PFSK-1 (cell line): Measurements from ENCODE around the gene PHRF1.

ENCODE experiments used
- FOXP2 ChIP-seq: optimal IDR thresholded peaks from 2 replicates; pipeline ENCODE3; 2011; ENCODE audit warnings: borderline replicate concordance, control low read depth, inconsistent platforms; ENCODE audit not compliant: insufficient read depth; ENCODE audit errors: extremely low read length, extremely low read depth
- POLR2AphosphoS5 ChIP-seq: IDR thresholded peaks from 2 replicates; pipeline ENCODE4 v1.6.1; 2012; ENCODE audit warnings: low read depth, mild to moderate bottlenecking, control low read depth, low read length, moderate library complexity
- SIN3A ChIP-seq: IDR thresholded peaks from 2 replicates; pipeline ENCODE4 v1.6.1; 2012; ENCODE audit warnings: mild to moderate bottlenecking, low read length, moderate library complexity, borderline replicate concordance; ENCODE audit not compliant: insufficient read depth
- TAF1 ChIP-seq: IDR thresholded peaks from 2 replicates; pipeline ENCODE4 v1.6.1; 2012; ENCODE audit warnings: low read length, control low read depth, borderline replicate concordance; ENCODE audit not compliant: insufficient read depth
- TF ChIP-seq, protein P1 (sequence below), 2 experiments: IDR thresholded peaks; 2 replicates each; pipeline versions ENCODE4 v1.6.1 to v1.8.0; 2011 to 2012; ENCODE audit warnings: low read depth in 2 of 2, low read length in 2 of 2, control low read depth in 1 of 2, inconsistent platforms in 1 of 2, mild to moderate bottlenecking in 1 of 2, moderate library complexity in 1 of 2; ENCODE audit not compliant: insufficient read depth in 1 of 2

PHRF1 gene

GRCh38 chr11:592918-593317 is 16.6 kb downstream of the PHRF1 start:
- TF ChIP-seq TAF1, result no peak
- TF ChIP-seq, protein P1, sequence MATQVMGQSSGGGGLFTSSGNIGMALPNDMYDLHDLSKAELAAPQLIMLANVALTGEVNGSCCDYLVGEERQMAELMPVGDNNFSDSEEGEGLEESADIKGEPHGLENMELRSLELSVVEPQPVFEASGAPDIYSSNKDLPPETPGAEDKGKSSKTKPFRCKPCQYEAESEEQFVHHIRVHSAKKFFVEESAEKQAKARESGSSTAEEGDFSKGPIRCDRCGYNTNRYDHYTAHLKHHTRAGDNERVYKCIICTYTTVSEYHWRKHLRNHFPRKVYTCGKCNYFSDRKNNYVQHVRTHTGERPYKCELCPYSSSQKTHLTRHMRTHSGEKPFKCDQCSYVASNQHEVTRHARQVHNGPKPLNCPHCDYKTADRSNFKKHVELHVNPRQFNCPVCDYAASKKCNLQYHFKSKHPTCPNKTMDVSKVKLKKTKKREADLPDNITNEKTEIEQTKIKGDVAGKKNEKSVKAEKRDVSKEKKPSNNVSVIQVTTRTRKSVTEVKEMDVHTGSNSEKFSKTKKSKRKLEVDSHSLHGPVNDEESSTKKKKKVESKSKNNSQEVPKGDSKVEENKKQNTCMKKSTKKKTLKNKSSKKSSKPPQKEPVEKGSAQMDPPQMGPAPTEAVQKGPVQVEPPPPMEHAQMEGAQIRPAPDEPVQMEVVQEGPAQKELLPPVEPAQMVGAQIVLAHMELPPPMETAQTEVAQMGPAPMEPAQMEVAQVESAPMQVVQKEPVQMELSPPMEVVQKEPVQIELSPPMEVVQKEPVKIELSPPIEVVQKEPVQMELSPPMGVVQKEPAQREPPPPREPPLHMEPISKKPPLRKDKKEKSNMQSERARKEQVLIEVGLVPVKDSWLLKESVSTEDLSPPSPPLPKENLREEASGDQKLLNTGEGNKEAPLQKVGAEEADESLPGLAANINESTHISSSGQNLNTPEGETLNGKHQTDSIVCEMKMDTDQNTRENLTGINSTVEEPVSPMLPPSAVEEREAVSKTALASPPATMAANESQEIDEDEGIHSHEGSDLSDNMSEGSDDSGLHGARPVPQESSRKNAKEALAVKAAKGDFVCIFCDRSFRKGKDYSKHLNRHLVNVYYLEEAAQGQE (IDR thresholded peaks at IDR 0.05; ENCODE audit: insufficient read depth in 1 of 2, low read depth in 2 of 2, low read length in 2 of 2), result no peak
- TF ChIP-seq SIN3A, result no peak
- no peak for TF ChIP-seq POLR2AphosphoS5
- no peak for TF ChIP-seq FOXP2

GRCh38 chr11:593347-593746 is 17.1 kb downstream of the PHRF1 start:
- TF ChIP-seq, protein P1 (IDR thresholded peaks at IDR 0.05; ENCODE audit: insufficient read depth in 1 of 2, low read depth in 2 of 2, low read length in 2 of 2), result no peak
- TF ChIP-seq TAF1, result no peak
- no peak for TF ChIP-seq SIN3A
- no peak for TF ChIP-seq FOXP2
- TF ChIP-seq POLR2AphosphoS5, result no peak

- no peak for TF ChIP-seq SIN3A
- no peak for TF ChIP-seq POLR2AphosphoS5
- no peak for TF ChIP-seq TAF1
- TF ChIP-seq, protein P1 (IDR thresholded peaks at IDR 0.05; ENCODE audit: insufficient read depth in 1 of 2, low read depth in 2 of 2, low read length in 2 of 2), result no peak
- TF ChIP-seq FOXP2, result no peak
Observed at GRCh38 chr11:595400-595799, 19.1 kb downstream of the PHRF1 start.

GRCh38 chr11:596374-596773 is 20.1 kb downstream of the PHRF1 start:
- TF ChIP-seq POLR2AphosphoS5 (no peak), TAF1 (no peak), SIN3A (no peak), FOXP2 (no peak)
- TF ChIP-seq, protein P1 (IDR thresholded peaks at IDR 0.05; ENCODE audit: insufficient read depth in 1 of 2, low read depth in 2 of 2, low read length in 2 of 2), result no peak
